GM23248 (cell line): ENCODE data around the gene ZBTB20.

Experiments
- EZH2 ChIP-seq: fragments of 200-600 bp; sonication (generic); IDR thresholded peaks from 2 replicates; pipeline ENCODE4 v1.6.1; 2018; ENCODE audit warnings: antibody characterized with exemption, mild to moderate bottlenecking; ENCODE audit not compliant: insufficient read depth, poor library complexity, severe bottlenecking
- EZH2phosphoT487 ChIP-seq: fragments of 200-600 bp; sonication (generic); IDR thresholded peaks from 2 replicates; pipeline ENCODE4 v1.6.1; 2018; ENCODE audit warnings: antibody characterized with exemption, moderate library complexity, mild to moderate bottlenecking, low read depth; ENCODE audit not compliant: insufficient read depth

- TF ChIP-seq EZH2 (no peak), EZH2phosphoT487 (no peak)
These were observed 735.9 kb downstream of the ZBTB20 start for GRCh38 chr3:114411190-114411668.
